Gastroesophageal sphincter (tissue), 3 donors: ENCODE measurements around the gene ELMO1.

ENCODE experiments used
- CTCF ChIP-seq, 4 experiments: fragments of 200-600 bp in 2 of 4; fragments of 450-650 bp in 2 of 4; sonication (generic) in 1 of 4; IDR thresholded peaks; one replicate each; pipeline ENCODE4 v1.5.1; 2017 to 2019; ENCODE audit warnings: antibody characterized with exemption in 4 of 4, mild to moderate bottlenecking in 2 of 4, moderate library complexity in 2 of 4
- POLR2A ChIP-seq, 2 donors: fragments of 450-650 bp; IDR thresholded peaks; one replicate each; pipeline ENCODE4 v1.6.1; 2017; ENCODE audit warnings: antibody characterized with exemption in 2 of 2, mild to moderate bottlenecking in 2 of 2, moderate library complexity in 1 of 2
- POLR2AphosphoS5 ChIP-seq: sonication (generic); formaldehyde crosslinking; IDR thresholded peaks from one replicate; pipeline ENCODE4 v1.6.1; 2017; ENCODE audit warnings: antibody characterized with exemption

- TF ChIP-seq POLR2A (IDR thresholded peaks at IDR 0.05) = no peak
- TF ChIP-seq CTCF (IDR thresholded peaks at IDR 0.05) = no peak
- TF ChIP-seq POLR2AphosphoS5 = no peak
These were observed 71.4 kb downstream of the ELMO1 start for GRCh38 chr7:37377231-37377630.
